K562 (cell line): Measurements from ENCODE around the gene UTS2R. TPM values are rescaled to one million over a fixed set of nuclear protein-coding genes. Genes with fewer than 3 reads are reported as not detected.

Experiments used
- ATF1 ChIP-seq, 2 experiments: fragments of 450-650 bp in 1 of 2; IDR thresholded peaks; 2 replicates each; pipeline ENCODE4 v1.6.1; 2016; ENCODE audit warnings: missing compliant biosample characterization in 1 of 2, missing genetic modification characterization in 1 of 2
- CSDE1 ChIP-seq, 2 experiments: fragments of 450-650 bp; IDR thresholded peaks; 2 replicates each; pipeline ENCODE4 v1.6.1; 2016; ENCODE audit warnings: mild to moderate bottlenecking in 1 of 2
- ESRRA ChIP-seq: fragments of 450-650 bp; IDR thresholded peaks from 2 replicates; pipeline ENCODE4 v1.6.1; 2014; ENCODE audit warnings: low read depth, mild to moderate bottlenecking, moderate library complexity, borderline replicate concordance
- FOXJ2 ChIP-seq: fragments of 200-800 bp; sonication (Bioruptor generic); IDR thresholded peaks from 2 replicates; pipeline ENCODE4 v1.6.1; 2016; ENCODE audit warnings: missing genetic modification characterization, missing compliant biosample characterization
- GABPA ChIP-seq: fragments of 200-800 bp; sonication (Bioruptor generic); conservative IDR thresholded peaks from 2 replicates; pipeline ENCODE4 v1.6.1; 2016; ENCODE audit warnings: low read depth, missing genetic modification characterization, missing compliant biosample characterization
- MLX ChIP-seq, 2 experiments: fragments of 450-650 bp in 1 of 2; sonication (generic) in 1 of 2; formaldehyde crosslinking; conservative IDR thresholded peaks; 2 replicates each; pipeline versions ENCODE4 v1.4.0 to v1.8.1; 2020 to 2022; ENCODE audit warnings: mild to moderate bottlenecking in 1 of 2, missing genetic modification reagents in 1 of 2
- MTA3 ChIP-seq: fragments of 450-650 bp; formaldehyde crosslinking; IDR thresholded peaks from 2 replicates; pipeline ENCODE4 v1.6.1; 2017; ENCODE audit warnings: mild to moderate bottlenecking, borderline replicate concordance
- NCOA4 ChIP-seq: fragments of 450-650 bp; IDR thresholded peaks from 2 replicates; pipeline ENCODE4 v1.6.1; 2018; ENCODE audit warnings: mild to moderate bottlenecking; ENCODE audit not compliant: partially characterized antibody
- NFIC ChIP-seq: fragments of 450-650 bp; IDR thresholded peaks from 2 replicates; pipeline ENCODE4 v1.6.1; 2017; ENCODE audit warnings: mild to moderate bottlenecking, inconsistent platforms
- SIN3A ChIP-seq, 2 experiments: fragments of 150-350 bp in 1 of 2; IDR thresholded peaks; 2 replicates each; pipeline ENCODE4 v1.6.1; 2011 to 2016; ENCODE audit warnings: borderline replicate concordance in 2 of 2, low read depth in 2 of 2, low read length in 2 of 2, mild to moderate bottlenecking in 2 of 2, moderate library complexity in 2 of 2; ENCODE audit not compliant: control insufficient read depth in 1 of 2
- SMAD4 ChIP-seq: fragments of 250-450 bp; sonication (Bioruptor Pico); conservative IDR thresholded peaks from 2 replicates; pipeline ENCODE4 v1.8.0; 2021; ENCODE audit warnings: inconsistent platforms, mild to moderate bottlenecking, moderate library complexity
- SMARCA4 ChIP-seq: fragments of 450-650 bp; IDR thresholded peaks from 2 replicates; pipeline ENCODE4 v1.6.1; 2016
- STAG1 ChIP-seq: sonication (generic); formaldehyde crosslinking; IDR thresholded peaks from 2 replicates; pipeline ENCODE4 v1.5.0; 2020; ENCODE audit warnings: missing genetic modification reagents, borderline replicate concordance
- THRA ChIP-seq: fragments of 450-650 bp; IDR thresholded peaks from 2 replicates; pipeline ENCODE4 v1.6.1; 2017; ENCODE audit warnings: mild to moderate bottlenecking, moderate library complexity
- ZBTB40 ChIP-seq, 2 experiments: fragments of 450-650 bp in 1 of 2; sonication (generic) in 1 of 2; formaldehyde crosslinking in 1 of 2; IDR thresholded peaks; 2 replicates each; pipeline versions ENCODE4 v1.7.1 to v1.9.0; 2016 to 2022; ENCODE audit warnings: inconsistent platforms in 1 of 2, mild to moderate bottlenecking in 1 of 2, missing genetic modification reagents in 1 of 2
- ZNF668 ChIP-seq: fragments of 250-450 bp; sonication (Bioruptor Pico); IDR thresholded peaks from 2 replicates; pipeline ENCODE4 v1.8.0; 2022; ENCODE audit warnings: mild to moderate bottlenecking, inconsistent platforms
- polyA plus RNA-seq, 8 experiments: library from polyadenylated mRNA; depleted of rRNA in 4 of 8; stranded (reverse) in 5 of 8; unstranded in 3 of 8; fragments of >200 nt; fragmentation: Nextera tagmentation in 2 of 8; fragmentation: Illumina TruSeq in 1 of 8; extraction: Ambion mirVana in 2 of 8; extraction: Trizol in 1 of 8; gene quantifications; 2 replicates each; pipeline versions ENCODE4 v1.2.1 to v1.2.3, GENCODE V29; 2011 to 2014; ENCODE audit warnings: inconsistent platforms in 1 of 8, missing spikeins in 1 of 8
- total RNA-seq, 7 experiments: library from RNA; depleted of rRNA in 6 of 7; stranded (reverse); fragments of >200 nt in 6 of 7; fragmentation: Illumina TruSeq in 2 of 7; extraction: Trizol in 2 of 7; gene quantifications; 2 replicates each; pipeline versions ENCODE4 v1.2.1 to v1.2.3, GENCODE V29; 2011 to 2021; ENCODE audit warnings: low replicate concordance in 1 of 7

UTS2R gene
- total and polyA plus RNA-seq, 9 of the 15 experiments (the other 6 are each of a cell fraction or from before 2014, with no cell fraction given), result 0.22 TPM; not detected in 8

GRCh38 chr17:82414548-82415281 lies 43.1 kb downstream of the UTS2R start (continued):
- TF ChIP-seq MLX (CRISPR knock-in tag; conservative IDR thresholded peaks at IDR 0.05), result peak in 1 of 2 experiments; percentile 91; a peak in 2 of 4 replicates
- TF ChIP-seq NFIC, result no peak
- peak; percentile 37; the same call in 1 of the 2 replicates for TF ChIP-seq ATF1 (CRISPR knock-in tag; IDR thresholded peaks at IDR 0.05)
- peak; percentile 57 for TF ChIP-seq ATF1 (tag; IDR thresholded peaks at IDR 0.05)
- TF ChIP-seq ZBTB40 (IDR thresholded peaks at IDR 0.05), result peak; percentile 67
- TF ChIP-seq ZBTB40 (CRISPR knock-in tag; IDR thresholded peaks at IDR 0.05), result no peak
- no peak for TF ChIP-seq THRA
- TF ChIP-seq NCOA4, result no peak
- peak; percentile 37; the same call in 1 of the 2 replicates for TF ChIP-seq MTA3
- no peak for TF ChIP-seq GABPA (tag)
- TF ChIP-seq CSDE1 (IDR thresholded peaks at IDR 0.05), result no peak
- TF ChIP-seq SMARCA4, result peak; percentile 48; the same call in 1 of the 2 replicates
- no peak for TF ChIP-seq FOXJ2 (tag)
- TF ChIP-seq STAG1 (CRISPR knock-in tag), result peak; percentile 68
- no peak for TF ChIP-seq ZNF668 (CRISPR knock-in tag)
- peak; percentile 80; the same call in 1 of the 2 replicates for TF ChIP-seq SMAD4 (CRISPR knock-in tag)
- peak; percentile 58; the same call in 1 of the 2 replicates for TF ChIP-seq ESRRA
- TF ChIP-seq SIN3A (IDR thresholded peaks at IDR 0.05; ENCODE audit: borderline replicate concordance in 2 of 2, control insufficient read depth in 1 of 2, low read depth in 2 of 2, low read length in 2 of 2), result peak; percentile 95 to 97
